Dermis blood vessel endothelial cell (primary cell): Measurements from ENCODE around the gene CCDC82. TPM values are rescaled to one million over a fixed set of nuclear protein-coding genes. Genes with fewer than 3 reads are reported as not detected.

Source experiments
- DNase-seq: peaks from one replicate; pipeline ENCODE4 v3.0.0; 2010
- total RNA-seq: library from RNA; depleted of rRNA; stranded (reverse); fragments of >200 nt; gene quantifications from 2 replicates; pipeline ENCODE4 v1.2.3, GENCODE V29; 2014

Gene CCDC82
- total RNA-seq, 1 donor from 2014 or later, result 24.2 TPM

DNA sequence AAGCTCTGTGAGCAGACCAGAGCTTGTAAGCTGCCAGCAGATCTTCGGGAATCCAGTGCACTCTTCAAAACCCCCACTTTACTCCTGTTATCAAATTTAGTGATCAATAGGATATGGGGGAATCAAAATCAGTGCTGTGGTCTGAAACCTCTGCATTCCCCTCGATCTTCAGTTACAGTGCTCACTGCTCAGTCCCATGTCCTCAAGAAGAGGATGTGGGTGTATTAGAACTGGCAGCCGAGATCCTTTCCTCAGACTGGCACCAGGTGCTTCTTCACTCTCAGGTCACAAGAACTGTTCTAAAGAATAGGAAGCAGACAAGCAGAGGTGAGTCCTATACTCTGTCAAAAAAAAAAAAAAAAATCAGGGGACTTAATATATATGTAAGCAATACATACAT is 31.4 kb downstream of the CCDC82 start:
- DNase-seq, result no peak

DNA sequence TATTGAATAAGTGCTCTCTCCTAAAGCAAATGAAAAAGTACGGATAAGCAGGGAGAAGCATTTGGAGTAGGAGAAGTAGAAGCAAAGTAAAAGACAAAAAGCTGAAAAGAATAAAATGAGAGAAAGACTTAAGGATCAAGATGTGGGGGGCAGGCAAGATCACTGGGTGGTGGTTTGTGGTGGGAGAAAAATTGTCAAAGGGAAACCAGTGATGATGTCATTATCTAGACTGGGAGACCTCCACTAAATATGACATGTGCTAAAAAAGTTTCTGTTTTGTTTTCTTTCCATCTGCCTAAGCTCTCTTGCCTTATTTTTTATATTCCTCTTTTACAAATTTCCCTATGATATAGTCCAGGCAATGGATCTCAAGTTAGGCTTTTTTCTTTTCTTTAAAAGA is 31.9 kb downstream of the CCDC82 start:
- DNase-seq, result no peak

DNA sequence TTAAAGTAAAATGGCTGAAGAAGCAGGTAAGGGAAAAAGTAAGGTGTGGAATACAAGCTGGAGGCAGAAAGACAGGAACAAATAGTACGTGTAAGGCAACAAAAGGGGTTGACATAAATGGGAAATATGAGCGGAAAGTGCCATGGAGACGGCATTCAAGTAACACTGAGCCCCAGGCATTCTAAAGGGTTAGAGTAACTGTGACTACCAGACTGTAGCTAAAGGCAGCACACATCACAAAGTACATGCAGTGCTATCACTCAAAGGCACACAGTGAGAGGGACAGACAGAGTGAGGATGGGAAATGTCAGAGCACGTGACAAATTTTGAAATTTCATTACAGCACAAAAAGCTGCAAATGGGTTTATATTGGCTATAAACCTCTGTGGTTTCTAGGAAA is 32.9 kb downstream of the CCDC82 start:
- no peak for DNase-seq

DNA sequence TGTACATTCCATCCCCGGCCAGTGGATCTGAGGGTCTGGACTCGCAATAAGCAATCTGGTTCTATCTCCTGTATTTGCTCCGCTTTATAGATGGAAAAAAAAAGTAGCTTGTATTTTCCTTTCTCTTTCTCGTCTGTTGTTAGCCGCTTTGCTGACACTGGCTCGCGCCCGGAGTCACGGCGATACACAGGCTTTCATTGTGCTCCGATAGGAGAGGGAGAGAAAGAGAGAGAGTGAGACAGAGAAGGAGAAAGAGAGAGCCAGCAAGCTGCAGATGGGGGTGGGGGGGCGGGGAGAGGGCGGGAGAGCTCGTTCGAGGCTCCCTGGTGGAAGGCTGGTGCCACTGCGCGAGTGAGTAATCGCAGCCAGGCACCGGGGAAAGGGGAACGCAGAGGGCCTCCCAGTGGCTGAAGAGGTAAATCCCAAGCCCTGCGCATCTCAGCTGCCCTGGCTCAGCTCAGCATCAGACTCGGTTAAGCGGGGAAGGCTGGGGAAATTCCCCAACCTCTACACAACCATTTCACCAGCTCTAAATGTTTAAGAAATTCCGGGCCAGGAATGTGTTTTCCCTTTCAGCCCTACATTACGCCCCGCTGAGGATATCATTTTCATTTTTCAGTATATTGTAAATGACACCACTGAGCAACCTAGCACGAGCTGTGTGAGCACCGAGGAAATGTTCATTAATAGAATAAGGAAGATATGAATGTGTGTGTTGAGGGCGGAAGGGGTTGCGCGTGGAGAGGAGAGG is 46.6 kb downstream of the CCDC82 start, which contains the start of gene MAML2:
TSS of gene MAML2 (minus strand) at position 235 of the 751 bp plus-strand sequence. CDS start 1,300 bp downstream, outside the sequence.
- DNase-seq, result peak; percentile 96

DNA sequence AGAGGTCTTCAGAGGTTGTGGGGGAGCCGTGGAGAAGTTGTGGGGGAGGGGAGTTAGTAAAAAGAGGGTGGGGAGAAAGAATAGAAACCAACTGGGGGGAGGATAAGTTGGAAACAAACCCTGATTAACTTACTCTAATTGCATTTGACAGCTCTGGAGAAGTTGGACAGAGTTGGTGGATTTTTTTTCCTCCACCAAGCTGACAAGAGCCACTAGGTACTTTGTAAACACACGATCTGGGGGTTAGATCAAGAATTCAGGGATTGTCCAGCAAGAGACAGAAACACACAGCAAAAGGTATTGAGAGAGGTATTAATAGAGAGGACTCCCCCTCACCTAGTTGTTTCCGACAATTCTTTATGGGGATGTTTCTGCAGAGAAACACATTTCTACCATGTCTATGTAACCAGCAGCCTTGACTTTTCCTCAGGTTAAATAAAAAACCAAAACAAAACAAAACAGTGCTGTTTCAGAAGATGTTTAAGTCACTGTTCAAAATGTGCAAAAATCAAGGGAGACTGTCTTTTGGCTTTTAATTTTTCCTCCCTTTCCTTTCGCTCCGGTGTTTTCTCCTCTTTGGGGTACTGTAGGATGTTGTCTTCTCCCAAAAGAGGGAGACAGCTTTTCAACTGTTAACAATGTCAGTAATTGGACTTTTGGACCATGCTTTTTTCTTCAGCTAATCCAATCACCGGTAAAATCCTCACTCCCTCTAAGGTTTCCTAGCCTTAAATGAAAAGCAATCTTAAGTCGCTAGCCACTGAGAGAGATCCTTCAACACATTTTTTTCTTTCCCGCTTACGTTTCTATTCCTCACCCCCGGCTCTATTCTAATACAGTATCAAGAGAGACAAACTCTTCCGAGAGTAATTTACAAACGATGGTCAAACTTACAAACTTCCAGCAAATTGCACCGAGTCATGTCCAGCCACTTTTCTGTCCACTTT is 47.4 kb downstream of the CCDC82 start:
- peak; percentile 55 for DNase-seq

DNA sequence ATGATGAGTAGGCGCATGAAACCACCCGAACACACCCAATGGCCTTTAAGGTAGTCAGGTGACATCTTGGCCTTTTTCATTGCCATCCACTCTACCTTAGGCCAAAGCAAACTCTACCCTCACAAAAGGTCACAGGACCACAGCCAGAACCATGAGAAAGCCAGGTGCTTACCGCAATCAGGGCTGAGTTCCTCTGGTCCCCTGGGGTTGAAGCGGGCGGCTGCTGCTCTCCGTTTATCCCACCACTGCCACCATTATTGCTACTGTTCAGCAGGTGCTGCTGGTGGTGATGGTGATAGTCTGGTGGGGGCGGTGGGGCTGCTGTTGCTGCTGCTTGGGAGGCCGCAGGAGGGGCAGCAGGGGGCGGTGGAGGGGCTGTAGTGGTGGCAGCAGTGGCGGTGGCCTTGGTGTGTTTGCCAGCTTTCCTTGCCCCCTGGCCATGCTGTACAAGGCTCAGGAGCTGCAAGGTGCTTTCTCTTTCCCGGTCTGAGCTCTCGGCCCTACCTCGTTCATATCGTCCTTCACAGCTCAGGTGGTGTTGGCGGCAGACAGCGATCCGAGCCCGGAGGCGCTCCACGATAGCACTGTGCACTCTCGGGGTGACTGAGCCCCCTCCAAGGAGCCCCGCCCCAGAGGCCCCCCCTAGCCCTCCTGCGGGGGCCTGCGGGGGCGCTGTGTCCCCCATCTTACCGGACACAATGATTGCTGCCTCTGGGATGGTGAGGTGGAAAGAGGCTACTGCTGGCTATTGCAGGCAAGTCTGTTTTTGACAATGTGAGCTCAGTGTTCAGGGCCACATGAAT is 48.3 kb downstream of the CCDC82 start:
- peak; percentile 71 for DNase-seq

DNA sequence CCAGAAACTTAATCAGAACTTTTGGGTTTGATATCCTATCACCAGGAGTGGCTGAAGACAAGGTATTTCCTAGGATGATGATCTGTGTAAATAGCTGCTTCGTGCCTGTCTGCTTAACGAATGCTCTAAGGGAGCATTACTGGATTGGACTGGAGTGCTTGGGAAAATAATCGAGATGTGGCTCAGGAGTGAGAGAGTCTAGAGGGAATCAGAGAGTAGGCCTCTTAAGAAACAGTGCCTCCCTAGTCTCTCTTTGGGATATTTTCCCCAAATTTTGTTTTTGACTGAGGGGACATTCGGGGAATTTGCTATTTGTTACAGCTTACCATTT is 49.2 kb downstream of the CCDC82 start:
- no peak for DNase-seq

DNA sequence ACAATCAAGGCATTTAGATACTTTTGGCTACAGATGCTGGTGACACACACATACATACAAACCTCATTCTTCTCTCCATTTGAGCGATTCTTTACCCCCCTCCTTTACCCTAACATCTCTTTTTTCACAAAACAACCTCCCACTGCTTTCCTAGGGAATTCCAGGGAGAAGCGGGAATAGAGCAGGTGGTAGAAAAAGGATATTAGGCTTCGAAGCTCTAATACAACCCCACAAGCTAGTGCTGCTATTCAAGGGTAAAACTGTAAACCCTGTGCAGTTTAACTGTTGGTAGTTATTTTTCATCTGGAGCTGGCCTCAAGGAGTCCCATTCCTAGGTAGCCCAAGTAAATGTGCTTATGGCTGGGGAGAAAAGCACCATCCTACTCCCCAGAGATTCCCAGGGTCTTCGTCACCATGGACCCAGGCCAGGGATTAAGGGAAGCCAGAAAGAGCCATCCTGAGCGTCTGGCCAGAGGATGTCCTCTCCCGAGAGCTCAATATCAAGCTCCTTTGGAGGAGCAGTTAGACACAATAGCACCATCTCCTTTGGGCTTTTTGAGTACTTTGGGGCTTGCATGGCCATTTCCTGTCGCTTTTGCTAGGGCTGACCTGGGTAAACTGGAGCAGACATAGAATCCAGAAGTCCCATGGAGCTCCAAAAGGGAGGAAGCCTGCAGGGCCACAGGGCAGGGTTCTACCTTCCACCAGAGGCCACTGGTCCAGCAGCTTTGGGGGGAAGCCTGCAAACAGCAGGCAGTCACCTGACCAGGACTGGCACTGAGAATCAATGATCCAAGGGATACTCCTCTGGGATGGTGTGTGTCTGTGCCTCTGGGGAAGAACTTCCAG is 49.8 kb downstream of the CCDC82 start:
- DNase-seq, result peak; percentile 24

DNA sequence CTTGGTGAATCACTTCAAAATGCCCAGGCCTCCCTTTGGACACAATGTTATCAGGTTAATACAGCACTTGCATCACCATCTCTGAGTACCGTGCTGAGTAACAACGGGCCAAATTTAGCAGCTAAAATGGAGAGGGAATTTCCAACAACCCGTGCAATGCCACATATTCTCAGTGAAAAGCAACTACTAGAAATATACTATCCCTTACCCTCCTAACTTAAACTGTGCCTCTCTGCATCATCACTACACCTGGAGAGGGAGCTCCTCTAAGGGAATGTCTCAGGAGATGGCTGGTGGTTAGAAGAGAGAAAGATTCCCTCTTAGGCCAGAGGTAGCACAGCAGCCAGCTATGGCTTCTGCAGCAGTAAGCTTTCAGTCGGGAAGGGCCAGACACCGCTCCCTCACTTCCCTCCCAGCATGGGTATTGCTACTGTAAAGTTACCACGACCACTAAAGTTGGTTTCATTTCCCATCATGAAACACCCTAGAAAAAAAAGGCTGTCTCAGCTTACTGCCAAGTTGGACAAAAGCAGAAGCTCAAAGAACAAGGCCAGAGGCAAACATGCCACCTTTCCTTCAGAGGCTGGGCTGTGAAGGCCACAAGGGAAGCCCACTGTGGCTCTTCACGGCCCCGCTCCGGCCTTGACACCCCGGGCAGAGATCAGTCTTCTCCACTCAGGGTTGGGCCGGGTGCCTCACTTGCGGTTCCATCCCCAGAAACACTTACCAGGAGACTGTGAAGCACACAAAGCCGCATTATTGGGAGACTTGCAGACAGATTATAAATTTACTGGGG is 50.6 kb downstream of the CCDC82 start:
- peak; percentile 60 for DNase-seq

DNA sequence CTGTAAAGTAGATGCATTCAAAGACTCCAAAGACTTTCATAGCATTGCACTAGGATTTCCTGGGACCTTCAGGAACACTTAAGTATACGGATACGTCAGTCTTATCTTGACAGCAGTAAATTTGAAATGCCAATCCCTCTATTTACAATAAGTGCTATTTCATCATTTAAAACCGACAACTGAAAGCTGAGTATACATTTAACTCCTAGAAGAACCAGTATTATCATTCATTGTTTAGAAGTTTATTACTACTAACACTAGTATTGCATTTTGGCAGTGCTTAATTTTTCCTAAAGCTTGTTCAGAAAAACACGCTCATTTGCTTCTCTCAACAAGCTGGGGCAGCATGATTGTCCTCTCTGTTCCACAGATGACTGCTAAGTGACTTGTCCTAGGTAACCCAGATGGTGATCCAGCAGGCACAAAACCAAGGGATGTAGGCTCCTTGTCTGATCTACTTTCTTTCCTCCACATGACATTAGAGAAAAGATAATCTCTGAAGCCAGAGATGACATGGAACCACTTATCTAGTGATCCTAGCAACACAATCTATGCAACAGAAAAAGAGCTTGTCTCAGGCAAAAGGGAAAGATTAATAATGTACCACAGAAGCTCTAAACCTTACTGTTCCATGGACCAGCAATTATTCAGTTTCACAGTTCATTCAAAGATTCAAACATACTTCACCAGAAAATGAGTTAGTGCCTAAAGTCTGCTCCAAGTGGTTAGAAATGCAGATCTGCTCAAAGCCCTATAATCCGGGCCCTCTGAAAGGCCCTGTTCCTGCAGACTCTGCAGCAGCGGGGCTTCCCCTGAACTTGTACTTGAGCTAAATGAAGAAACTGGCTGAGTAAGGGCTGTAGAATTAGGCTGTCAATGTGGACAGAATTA is 51.9 kb downstream of the CCDC82 start:
- no peak for DNase-seq

DNA sequence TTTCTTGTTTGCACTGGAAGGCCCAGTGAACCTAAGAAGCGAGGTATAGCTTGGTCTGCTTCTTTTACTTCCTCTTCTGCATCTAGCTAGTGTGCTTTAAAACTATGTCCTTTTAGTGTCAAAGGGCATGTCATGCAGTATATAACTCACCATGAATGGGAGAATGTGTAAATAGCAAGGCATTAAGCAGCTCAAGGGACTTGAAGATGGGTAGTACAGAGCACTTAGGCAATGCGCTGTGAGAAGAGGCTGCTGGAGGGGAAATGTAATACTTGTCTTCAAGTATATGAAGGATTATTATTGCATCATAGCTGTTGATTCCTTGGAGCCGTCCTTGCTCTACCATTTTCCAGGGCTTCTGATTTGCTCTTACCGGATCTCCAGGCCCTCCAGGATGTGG is 54.3 kb downstream of the CCDC82 start:
- no peak for DNase-seq

DNA sequence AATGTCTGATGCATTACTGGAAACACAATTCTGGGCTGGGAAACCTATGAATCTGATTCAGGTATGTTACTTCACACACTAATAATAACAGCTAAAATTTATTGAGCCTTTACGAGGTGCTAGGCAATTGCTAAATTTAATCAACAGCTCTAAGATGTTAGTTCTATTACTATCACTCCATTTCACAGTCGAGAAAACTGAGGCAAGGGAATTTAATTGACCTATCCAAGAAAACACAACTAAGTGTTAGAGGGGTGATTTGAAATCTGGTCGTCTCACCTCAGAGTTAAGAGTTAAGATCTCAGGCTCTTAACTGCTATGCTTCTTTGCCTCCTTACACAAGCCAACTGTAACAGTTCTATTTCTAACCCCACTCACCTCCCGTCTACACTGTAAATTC is 55.5 kb downstream of the CCDC82 start:
- no peak for DNase-seq

DNA sequence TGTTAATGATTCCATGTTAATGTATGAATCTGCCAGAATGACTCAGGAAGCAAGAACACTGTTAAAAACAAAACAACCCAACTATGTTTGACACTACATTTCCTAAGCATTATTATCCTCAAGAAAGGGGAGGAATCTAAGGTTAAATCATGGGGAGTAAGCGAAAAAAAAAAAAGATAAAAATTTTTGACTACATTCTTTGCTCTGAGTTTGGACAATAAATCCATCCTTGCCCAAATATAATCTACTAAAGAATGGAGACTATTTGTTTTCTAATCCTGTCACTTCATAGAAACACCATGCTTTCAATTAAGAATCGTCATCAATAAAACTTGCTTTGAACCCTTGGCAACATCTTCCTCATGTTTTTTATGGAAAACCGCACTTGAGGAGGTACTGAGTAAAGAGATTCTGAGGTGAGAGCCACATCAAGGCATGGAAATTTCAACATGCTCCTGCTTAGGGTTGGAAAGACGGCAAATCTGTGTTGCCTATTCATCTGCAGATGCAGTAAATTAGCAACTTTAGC is 56.5 kb downstream of the CCDC82 start:
- DNase-seq, result no peak

DNA sequence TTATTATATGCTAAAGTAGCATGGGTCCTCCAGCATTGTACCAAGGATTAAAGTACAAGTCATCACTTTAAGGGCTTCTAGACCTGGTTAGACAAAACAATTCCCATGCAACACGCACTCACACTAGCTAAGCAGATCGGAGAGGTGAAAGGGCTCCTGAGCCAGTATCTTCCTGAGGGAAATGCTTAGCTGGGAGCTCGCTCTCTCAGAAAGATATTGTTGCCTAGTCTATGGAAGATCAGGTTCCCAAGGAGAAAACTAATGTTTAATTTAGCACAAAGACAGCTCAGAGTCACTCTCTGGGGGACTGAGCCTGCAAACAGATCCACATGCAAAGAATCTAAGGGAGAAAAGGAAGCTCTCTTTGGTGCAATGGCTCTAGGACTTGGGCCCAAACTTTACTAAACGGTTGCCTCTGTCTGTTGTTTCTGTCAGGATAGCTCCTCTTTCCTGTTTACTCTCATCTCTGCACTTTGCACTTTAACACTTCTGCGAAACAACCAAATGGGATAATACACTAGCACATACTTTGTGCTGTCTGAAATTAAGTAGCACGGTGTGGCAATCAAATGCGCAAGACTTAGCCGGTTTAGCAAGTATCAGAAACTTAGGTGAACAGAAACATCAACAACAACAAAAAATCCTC is 57.5 kb downstream of the CCDC82 start:
- DNase-seq, result no peak

DNA sequence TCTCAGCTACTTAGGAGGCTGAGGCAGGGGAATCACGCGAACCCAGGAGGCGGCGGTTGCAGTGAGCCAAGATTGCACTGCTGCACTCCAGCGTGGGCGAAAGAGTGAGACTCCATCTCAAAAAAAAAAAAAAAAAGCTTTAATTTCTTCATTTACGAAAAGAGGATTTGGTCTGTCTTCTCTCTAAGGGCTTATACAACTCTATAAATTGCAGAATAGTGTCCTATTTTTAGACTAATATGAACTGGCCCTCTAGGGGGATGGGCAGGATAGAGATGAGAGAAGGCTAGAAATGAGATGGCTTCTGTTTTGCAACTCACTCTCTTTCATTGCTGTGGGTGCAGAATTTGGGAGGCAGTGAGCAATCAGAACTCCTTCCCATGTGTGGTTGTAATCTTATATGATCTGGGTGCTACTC is 58.0 kb downstream of the CCDC82 start:
- no peak for DNase-seq

DNA sequence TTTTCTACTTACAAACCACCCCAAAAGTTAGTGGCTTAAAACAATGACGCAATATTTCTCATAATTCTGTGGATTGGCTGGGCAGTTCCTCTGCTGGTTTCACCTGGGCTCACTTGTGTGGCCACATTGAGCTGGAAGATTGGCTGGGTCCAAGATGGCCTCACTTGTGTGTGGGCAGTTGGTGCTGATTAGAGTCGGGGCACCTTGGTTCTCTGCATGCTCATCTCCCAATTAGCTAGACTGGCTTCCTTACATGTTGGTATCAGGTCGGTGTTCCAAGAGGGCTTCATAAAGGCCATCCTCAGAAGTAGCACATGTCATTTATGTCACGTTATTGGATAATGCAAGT is 59.2 kb downstream of the CCDC82 start:
- no peak for DNase-seq

DNA sequence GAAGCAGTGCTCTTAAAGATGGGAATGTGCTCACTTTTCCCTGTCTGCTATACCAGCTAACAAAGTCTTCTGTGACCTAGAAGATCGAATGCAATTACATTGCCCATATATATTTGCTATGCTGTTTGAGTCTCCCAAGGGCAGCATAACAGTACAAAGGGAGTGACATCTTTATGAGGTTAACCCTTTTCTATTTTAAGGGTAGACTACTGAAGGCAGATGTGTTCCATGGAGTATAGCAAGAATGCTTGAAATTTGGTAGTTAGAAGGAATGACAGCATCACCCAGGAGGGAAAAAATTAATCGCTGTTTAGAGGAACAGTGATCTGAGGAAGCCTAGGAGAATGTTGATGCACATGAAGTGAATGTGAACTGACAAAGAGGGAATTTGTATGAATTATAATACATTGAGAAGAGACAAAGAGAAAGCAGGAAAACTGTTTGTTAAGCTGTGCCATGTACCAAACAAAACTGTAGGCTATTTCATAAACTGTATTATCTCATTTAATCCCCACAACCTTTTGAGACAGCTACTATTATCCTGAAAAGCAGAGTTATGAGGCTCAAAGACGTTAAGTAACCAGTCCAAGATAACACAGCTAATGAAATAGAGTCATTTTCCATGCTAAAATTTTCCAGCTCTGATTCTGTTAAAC is 59.7 kb downstream of the CCDC82 start:
- DNase-seq, result no peak

DNA sequence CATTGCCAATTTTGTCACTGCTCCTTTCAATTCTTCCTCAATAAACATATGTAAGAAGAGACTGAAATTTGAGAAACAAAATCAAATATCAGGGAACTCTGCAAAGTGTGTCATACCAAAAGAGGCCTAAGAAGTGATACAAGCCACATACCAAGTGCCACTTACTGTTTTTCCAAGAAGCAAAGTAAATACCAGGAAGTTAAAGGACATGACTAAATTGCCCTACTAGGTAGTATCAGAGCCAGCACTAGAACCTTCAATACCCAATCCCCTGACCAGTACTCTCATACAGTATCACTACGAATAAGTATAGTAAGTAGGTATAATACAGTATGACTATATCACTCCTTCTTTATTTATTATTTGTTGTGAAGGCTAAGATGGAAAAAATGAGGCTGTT is 60.3 kb downstream of the CCDC82 start:
- DNase-seq, result no peak
